ENCODE measurements around the gene PTPA.

- TF ChIP-seq, protein P1, sequence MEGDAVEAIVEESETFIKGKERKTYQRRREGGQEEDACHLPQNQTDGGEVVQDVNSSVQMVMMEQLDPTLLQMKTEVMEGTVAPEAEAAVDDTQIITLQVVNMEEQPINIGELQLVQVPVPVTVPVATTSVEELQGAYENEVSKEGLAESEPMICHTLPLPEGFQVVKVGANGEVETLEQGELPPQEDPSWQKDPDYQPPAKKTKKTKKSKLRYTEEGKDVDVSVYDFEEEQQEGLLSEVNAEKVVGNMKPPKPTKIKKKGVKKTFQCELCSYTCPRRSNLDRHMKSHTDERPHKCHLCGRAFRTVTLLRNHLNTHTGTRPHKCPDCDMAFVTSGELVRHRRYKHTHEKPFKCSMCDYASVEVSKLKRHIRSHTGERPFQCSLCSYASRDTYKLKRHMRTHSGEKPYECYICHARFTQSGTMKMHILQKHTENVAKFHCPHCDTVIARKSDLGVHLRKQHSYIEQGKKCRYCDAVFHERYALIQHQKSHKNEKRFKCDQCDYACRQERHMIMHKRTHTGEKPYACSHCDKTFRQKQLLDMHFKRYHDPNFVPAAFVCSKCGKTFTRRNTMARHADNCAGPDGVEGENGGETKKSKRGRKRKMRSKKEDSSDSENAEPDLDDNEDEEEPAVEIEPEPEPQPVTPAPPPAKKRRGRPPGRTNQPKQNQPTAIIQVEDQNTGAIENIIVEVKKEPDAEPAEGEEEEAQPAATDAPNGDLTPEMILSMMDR (conservative IDR thresholded peaks at IDR 0.05) = no peak
- no peak for TF ChIP-seq EZH2 (IDR thresholded peaks at IDR 0.05; ENCODE audit: low read depth)
Observed at GRCh38 chr9:129160712-129161533, 49.7 kb downstream of the PTPA start.

Data from PC-9 (cell line).